Stomach (tissue), 9 donors: ENCODE measurements around the gene FBXO36. TPM values are rescaled to one million over a fixed set of nuclear protein-coding genes. Genes with fewer than 3 reads are reported as not detected.

Experiments
- DNase-seq, 2 donors: peaks; one replicate each; pipeline versions ENCODE4 v3.0.0 to v3.0.0-alpha.2; 2013 to 2019
- H3K27ac ChIP-seq, 5 donors: fragments of 200-600 bp in 4 of 5; sonication (generic) in 4 of 5; one replicate each; pipeline ENCODE4 v1.5.1; 2013 to 2019; ENCODE audit warnings: mild to moderate bottlenecking in 1 of 5, moderate library complexity in 1 of 5
- H3K27me3 ChIP-seq, 3 donors: fragments of 200-600 bp; sonication (generic); one replicate each; pipeline ENCODE4 v1.5.1; 2017 to 2019; ENCODE audit warnings: mixed run types in 1 of 3
- H3K36me3 ChIP-seq, 4 donors: fragments of 200-600 bp; sonication (generic); 1 replicate in 3 of 4; 2 replicates in 1 of 4; pipeline ENCODE4 v1.5.1; 2016 to 2019
- H3K4me1 ChIP-seq, 4 donors: fragments of 200-600 bp; sonication (generic); one replicate each; pipeline ENCODE4 v1.5.1; 2016 to 2019
- H3K4me3 ChIP-seq, 4 donors: fragments of 200-600 bp; sonication (generic) in 3 of 4; one replicate each; pipeline ENCODE4 v1.5.1; 2016 to 2019; ENCODE audit warnings: mild to moderate bottlenecking in 1 of 4
- H3K9me3 ChIP-seq, 4 donors: fragments of 200-600 bp; sonication (generic); one replicate each; pipeline ENCODE4 v1.5.1; 2016 to 2019
- CTCF ChIP-seq, 7 experiments: fragments of 450-650 bp in 4 of 7; fragments of 200-600 bp in 3 of 7; sonication (generic) in 3 of 7; IDR thresholded peaks; one replicate each; pipeline ENCODE4 v1.5.1; 2016 to 2019; ENCODE audit warnings: antibody characterized with exemption in 7 of 7, control low read depth in 2 of 7, mild to moderate bottlenecking in 1 of 7
- EP300 ChIP-seq: sonication (generic); formaldehyde crosslinking; IDR thresholded peaks from one replicate; pipeline ENCODE4 v1.6.1; 2017; ENCODE audit warnings: antibody characterized with exemption
- POLR2A ChIP-seq, 4 donors: fragments of 450-650 bp; IDR thresholded peaks; one replicate each; pipeline ENCODE4 v1.6.1; 2016; ENCODE audit warnings: antibody characterized with exemption in 4 of 4, control low read depth in 2 of 4, mild to moderate bottlenecking in 1 of 4, moderate library complexity in 1 of 4
- POLR2AphosphoS5 ChIP-seq, 3 donors: sonication (generic); formaldehyde crosslinking; IDR thresholded peaks; one replicate each; pipeline ENCODE4 v1.6.1; 2016; ENCODE audit warnings: antibody characterized with exemption in 3 of 3
- WGBS, 5 donors: extraction: QIAGEN DNeasy Blood & Tissue Kit in 3 of 5; methylation state at CpG; one replicate each; pipeline versions ENCODE4 v1.1.5 to v1.1.7; 2013 to 2018; 5-methylcytosine and 5-hydroxymethylcytosine counted together
- intact Hi-C: fragments of 100-400 bp; cut with DNase I; formaldehyde crosslinking; loops from one replicate; pipeline ENCODE4 v1.15.1; 2023; ENCODE audit warnings: low total_unique reads
- polyA plus RNA-seq, 3 donors: library from polyadenylated mRNA; stranded (reverse); fragments of 200-250 nt; gene quantifications; one replicate each; pipeline ENCODE4 v1.2.3, GENCODE V29; 2013
- total RNA-seq, 5 donors: library from RNA; depleted of rRNA; stranded (reverse); fragments of >200 nt; gene quantifications; one replicate each; pipeline versions ENCODE4 v1.1.0 to v1.2.3, GENCODE V29; 2014 to 2016
- donor health status: healthy with polysubstance abuse.
- donor health status: Bipolar disorder and iron deficiency.
- donor health status: healthy.

Gene FBXO36
- total and polyA plus RNA-seq, 8 donors: 0.58 to 12.1 (median 1.2) TPM; not detected in 1

- no peak overlapping the region for H3K4me3 ChIP-seq
- no peak overlapping the region for H3K27ac ChIP-seq
- peaks cover 0 to 9% (median 7%) of the 10 kb centered on the region in 4 donors for H3K36me3 ChIP-seq
- 75 to 82% (median 79%) methylated on average over 5 of the region's 5 CpGs for WGBS, 5 donors
- no peaks in the 10 kb centered on the region for H3K27me3 ChIP-seq
- H3K9me3 ChIP-seq: no peaks in the 10 kb centered on the region
- no peak for DNase-seq
- TF ChIP-seq EP300 (no peak), CTCF (IDR thresholded peaks at IDR 0.05) (no peak), POLR2A (IDR thresholded peaks at IDR 0.05) (no peak), POLR2AphosphoS5 (IDR thresholded peaks at IDR 0.05) (no peak)
- intact Hi-C loops: no loop called here
- peaks cover 0 to 75% (median 31%) of the 10 kb centered on the region in 4 donors for H3K4me1 ChIP-seq
Observed at GRCh38 chr2:229884775-229885699, 37.3 kb upstream of the FBXO36 start.

- TF ChIP-seq POLR2A (IDR thresholded peaks at IDR 0.05): no peak
- no peak for TF ChIP-seq CTCF (IDR thresholded peaks at IDR 0.05)
- no peak for TF ChIP-seq EP300
- no peak for TF ChIP-seq POLR2AphosphoS5 (IDR thresholded peaks at IDR 0.05)
- WGBS, 5 donors: 81 to 85% (median 84%) methylated on average over 1 of the region's 1 CpG
- H3K36me3 ChIP-seq: peaks cover 0 to 9% (median 8%) of the 10 kb centered on the region in 4 donors
Observed at GRCh38 chr2:229887441-229887840, 34.9 kb upstream of the FBXO36 start.

GRCh38 chr2:229888031-229888430 lies 34.3 kb upstream of the FBXO36 start:
- Histone ChIP-seq H3K27ac (no peak overlapping the region), H3K4me3 (no peak overlapping the region), H3K27me3 (no peaks in the 10 kb centered on the region), H3K9me3 (no peaks in the 10 kb centered on the region), H3K36me3 (peaks cover 0 to 9% (median 8%) of the 10 kb centered on the region in 4 donors), H3K4me1 (peaks cover 0 to 59% (median 31%) of the 10 kb centered on the region in 4 donors)
- no peak for DNase-seq
- intact Hi-C loops: no loop called here
- WGBS, 5 donors: 98 to 100% (median 100%) methylated on average over 1 of the region's 1 CpG
- TF ChIP-seq POLR2AphosphoS5 (IDR thresholded peaks at IDR 0.05) (no peak), POLR2A (IDR thresholded peaks at IDR 0.05) (no peak), CTCF (IDR thresholded peaks at IDR 0.05) (no peak), EP300 (no peak)

More at GRCh38 chr2:229887441-229887840, 34.9 kb upstream of the FBXO36 start:
- Histone ChIP-seq H3K27me3 (no peaks in the 10 kb centered on the region), H3K4me1 (peaks cover 0 to 63% (median 31%) of the 10 kb centered on the region in 4 donors), H3K9me3 (no peaks in the 10 kb centered on the region), H3K27ac (no peak overlapping the region), H3K4me3 (no peak overlapping the region)
- intact Hi-C loops: no loop called here
- DNase-seq: no peak

- no peak overlapping the region for H3K27ac ChIP-seq
- no peaks in the 10 kb centered on the region for H3K27me3 ChIP-seq
- H3K4me3 ChIP-seq: no peak overlapping the region
- TF ChIP-seq EP300: no peak
- TF ChIP-seq POLR2AphosphoS5 (IDR thresholded peaks at IDR 0.05): no peak
- TF ChIP-seq CTCF (IDR thresholded peaks at IDR 0.05): no peak
- TF ChIP-seq POLR2A (IDR thresholded peaks at IDR 0.05): no peak
- peaks cover 0 to 13% (median 9%) of the 10 kb centered on the region in 4 donors for H3K36me3 ChIP-seq
- WGBS, 5 donors: 77 to 91% (median 85%) methylated on average over 2 of the region's 2 CpGs
- peaks cover 0 to 55% (median 32%) of the 10 kb centered on the region in 4 donors for H3K4me1 ChIP-seq
- intact Hi-C loops: no loop called here
- H3K9me3 ChIP-seq: no peaks in the 10 kb centered on the region
- DNase-seq: no peak
Observed at GRCh38 chr2:229889023-229889422, 33.3 kb upstream of the FBXO36 start.
